HG02571 (cell line): ENCODE measurements around the gene SELENOO.

Experiments
- ATAC-seq: cut with Tn5 transposase; IDR thresholded peaks from one replicate; pipeline ENCODE4 v1.9.1; 2021; ENCODE audit warnings: mild to moderate bottlenecking, moderate library complexity; ENCODE audit not compliant: unreplicated experiment

SELENOO gene

DNA sequence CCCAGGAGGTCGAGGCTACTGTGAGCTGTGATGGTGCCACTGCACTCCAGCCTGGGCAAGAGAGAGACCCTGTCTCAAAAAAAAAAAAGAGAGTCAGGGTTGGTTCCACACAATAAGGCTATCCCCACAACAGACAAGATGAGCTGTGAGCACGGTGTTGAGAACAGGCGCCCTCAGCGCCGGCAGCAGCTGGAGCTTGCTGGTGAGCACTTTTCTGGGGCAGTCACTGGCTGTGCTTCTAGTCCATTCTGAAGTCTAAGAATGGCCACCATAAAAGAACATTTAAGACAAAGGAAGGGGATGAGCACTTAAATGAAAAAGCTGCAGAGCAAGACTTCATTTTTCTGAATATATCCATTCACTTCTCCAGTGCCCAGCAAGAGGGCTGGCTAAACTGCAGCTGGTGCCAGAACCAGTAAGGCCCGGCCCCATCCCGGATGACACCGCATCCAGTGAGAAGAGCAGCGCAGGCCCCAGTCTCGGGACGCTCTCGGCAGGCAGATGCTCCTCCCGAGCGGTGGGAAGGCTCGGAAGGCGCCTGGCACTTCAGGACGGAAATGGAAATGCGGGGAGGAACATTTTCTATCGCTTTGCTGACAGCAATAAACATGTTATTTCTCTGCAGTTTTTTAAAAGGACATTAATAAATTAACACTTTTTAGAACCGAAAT, 31.8 kb downstream of the SELENOO start:
- ATAC-seq: no peak

DNA sequence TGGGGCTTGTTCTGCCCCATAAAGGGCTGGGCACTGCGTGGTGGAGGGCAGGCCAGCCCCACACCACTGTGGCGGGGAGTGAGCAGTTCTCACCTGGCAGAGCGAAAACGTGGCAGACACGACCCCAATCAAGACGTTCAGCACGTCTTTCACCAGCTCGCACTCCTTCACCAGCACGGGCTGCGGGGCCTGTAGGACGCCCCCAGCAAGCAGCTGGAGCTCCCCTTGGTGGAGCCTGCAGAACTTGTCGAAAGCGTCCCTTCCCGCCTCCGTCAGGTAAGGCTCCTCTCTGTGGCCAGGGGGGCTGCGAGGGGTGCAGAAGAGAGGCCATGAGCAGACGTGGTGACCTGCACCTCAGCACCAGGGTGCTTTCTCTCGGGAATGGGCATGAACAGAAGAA, 32.4 kb downstream of the SELENOO start:
- ATAC-seq: no peak

DNA sequence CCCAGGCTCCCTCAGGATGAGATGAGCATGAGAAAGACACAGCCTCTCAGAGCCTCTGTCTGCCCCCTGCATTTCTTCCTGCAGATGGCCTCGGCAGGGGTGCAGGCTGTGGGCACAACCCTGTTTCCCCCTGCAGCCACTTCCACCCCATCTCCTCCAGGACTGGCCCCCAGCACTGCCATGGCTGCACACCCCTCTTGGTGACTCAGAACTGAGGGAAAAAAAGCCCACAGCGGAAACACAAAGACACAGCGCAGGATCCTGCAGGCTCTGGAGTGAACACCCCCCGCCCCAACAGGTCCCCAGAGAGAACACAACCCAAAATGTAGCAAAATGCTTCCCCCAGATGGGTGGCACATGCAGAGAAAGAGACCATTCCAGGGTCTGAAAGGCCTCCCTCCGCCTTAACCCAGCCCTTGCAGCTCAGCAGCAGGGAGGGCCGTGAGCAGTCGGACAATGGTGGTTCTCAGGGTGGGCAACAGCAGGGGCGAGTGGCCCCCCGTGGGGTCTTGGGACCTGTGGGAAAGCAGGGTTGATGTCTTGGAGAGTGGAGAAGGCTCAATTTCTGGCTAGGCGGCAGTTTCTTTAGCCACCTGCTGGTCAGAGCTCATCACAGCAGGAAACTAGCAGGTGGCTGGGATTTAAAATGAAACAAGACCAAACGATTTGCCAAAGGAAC, 36.1 kb downstream of the SELENOO start:
- no peak for ATAC-seq

DNA sequence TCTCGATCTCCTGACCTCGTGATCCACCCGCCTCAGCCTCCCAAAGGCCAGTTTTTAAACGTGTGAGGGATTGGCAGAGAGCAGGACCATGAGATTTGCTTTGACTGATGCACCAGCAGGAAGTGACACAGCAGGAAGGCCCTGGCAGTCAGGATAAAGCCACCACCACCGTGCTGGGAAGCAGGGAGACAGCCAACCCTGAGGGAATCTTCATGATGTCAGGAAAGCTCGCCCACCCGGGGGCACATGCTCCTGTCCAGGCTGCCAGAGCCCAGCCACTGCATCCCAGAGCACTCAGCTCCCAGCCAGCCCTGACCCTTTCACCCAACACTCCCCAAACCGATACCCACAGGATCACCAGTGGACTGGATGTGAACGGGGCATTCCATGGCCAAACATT, 37.9 kb downstream of the SELENOO start:
- no peak for ATAC-seq

DNA sequence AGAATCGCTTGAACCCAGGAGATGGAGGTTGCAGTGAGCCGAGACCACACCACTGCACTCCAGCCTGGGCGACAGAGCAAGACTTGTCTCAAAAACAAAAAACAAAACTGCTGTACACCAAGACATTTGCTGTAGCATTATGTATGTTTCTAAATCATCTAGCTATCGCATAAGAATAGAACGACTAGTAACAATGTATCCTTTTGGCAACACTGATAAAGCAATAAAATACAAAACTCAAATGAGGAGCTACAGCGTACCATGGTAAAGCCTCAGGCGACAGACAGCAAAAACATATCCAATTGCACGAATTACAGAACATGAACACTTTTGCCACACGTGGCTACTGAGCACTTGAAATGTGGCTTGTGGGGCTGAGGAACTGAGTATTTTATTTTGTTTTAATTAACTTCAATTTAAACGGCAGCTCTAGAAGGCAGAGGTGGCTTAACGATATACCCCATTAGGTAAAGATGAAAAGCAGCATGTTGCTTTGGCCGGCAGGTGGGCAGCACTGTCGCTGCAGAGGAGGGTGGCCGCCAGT, 41.7 kb downstream of the SELENOO start:
- ATAC-seq: no peak

DNA sequence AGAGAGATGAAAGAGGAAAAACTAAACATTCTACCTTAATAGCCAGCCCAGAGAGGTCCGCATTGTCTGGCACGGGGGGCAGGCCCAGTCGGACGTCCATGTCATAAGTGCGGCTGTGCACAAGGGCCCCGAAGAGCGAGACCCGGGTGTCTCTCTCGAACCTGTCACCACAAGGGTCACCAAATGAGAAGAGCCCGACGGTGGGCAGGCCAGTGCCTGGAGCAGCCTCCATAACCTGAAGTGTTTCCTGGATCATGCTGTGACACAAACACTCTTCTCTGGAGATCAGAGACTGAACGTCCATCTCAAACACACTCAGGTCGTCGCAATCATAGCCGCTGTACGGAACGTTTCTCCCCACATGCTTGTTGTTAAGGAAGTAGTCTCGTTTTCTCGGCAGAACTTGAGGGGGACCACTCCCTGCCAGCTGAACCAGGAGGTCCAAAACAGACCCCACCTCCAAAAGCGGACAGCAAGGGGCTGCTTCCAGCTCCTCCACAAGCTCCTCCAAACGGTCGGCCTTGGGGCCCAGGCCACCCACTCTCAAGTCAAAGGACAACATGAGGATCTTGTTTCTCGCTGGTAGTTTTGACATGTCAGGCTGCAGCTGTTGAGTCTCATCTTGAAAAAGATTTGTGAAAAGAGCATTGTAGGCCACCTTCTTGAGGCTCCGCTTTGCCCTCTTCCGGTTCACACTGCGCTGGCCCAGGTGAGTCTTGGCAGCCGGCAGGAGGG, 43.0 kb downstream of the SELENOO start:
- no peak for ATAC-seq

DNA sequence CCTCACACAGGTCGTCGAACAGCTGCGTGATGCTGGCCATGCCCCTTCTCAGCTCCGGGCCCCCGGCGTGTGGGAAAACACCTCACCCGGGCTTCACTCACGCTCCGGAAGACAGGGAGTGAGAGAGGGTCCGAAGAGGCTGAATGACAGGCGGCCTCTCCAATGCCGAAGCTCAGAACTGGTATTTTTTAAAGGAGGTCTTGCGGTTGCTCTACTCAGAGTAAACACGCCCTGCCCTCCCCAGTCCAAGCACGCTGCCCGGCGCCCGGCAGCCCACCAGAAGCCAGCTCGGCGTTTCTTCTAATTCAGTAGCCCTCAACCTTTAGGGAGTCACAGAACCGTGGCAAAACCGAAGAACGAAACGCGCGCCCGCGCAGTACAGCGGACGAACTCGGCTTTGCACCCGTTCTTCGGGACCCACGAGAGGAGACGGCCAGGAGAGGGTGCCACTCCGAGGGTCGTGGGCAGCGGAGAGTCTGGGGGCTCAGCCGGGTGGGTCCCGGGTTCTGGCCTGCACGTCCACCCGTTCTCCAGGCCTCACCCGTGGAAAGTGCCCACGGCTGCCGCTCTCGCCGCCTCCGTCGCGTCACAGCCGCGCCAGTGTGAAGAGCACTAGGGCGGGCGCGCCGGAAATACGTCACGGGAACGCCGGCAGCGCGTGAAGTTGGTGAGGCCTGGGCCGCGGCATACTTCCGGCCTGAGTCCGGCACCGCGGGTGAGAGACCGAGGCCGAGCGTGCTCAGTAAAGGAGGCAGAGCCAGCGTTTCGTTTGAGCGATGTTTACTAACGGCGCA, 43.8 kb downstream of the SELENOO start, which contains the start of gene TUBGCP6:
TUBGCP6 (minus strand) TSS at position 604 of the 794 bp plus-strand sequence; CDS start at position 40, 564 bp downstream.
- peak; percentile 67 for ATAC-seq

- peak; percentile 10 for ATAC-seq
Observed at GRCh38 chr22:50245214-50246072, 44.6 kb downstream of the SELENOO start.

GRCh38 chr22:50246242-50247175, 45.7 kb downstream of the SELENOO start:
- ATAC-seq: no peak

- no peak for ATAC-seq
Observed at GRCh38 chr22:50247748-50248147, 46.9 kb downstream of the SELENOO start.

GRCh38 chr22:50248196-50249081, 47.6 kb downstream of the SELENOO start:
- no peak for ATAC-seq

DNA sequence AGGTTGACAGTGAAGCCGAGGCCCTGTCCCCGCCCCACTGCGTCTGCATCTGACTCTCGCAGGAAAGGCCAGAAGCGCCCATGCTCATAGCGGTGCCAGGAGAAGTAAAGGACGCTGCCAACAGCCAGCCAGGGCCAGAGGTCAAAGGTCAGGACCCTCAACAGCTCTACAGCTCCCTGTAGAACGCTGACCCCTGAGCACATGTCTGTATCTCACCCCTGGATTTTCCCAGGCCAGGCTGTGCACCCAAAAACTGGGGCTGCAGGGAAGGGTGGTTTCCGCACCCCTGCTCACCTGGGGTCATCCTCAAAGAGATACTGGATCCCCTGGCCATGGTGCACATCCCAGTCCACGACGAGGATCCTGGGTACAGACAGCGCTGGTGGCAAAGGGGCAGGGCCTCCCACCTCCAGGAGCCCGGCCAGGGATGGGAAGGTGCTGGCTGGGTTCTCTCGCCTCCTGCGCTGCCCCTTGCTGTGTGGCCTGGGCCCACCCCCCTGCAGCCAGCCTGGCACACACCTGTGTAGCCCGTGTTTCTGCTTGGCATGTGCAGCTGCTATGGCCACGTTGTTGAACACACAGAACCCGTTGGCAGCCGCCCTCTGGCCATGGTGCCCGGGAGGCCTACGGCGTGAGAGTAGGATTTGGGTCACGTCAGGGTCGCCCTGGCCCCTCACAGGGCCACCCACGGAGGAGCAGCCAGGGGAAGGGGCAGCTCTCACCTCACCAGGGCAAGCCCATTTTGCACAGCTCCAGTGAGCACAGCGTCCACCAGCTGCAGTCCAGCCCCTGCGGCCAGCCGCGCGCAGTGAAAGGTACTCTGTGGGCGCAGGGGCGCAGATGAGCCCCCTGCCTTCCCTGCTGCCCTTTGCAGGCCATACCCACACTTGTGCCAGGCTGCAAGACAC, 48.8 kb downstream of the SELENOO start:
- ATAC-seq: no peak

- ATAC-seq: no peak
Observed at GRCh38 chr22:50250249-50250554, 49.4 kb downstream of the SELENOO start.

DNA sequence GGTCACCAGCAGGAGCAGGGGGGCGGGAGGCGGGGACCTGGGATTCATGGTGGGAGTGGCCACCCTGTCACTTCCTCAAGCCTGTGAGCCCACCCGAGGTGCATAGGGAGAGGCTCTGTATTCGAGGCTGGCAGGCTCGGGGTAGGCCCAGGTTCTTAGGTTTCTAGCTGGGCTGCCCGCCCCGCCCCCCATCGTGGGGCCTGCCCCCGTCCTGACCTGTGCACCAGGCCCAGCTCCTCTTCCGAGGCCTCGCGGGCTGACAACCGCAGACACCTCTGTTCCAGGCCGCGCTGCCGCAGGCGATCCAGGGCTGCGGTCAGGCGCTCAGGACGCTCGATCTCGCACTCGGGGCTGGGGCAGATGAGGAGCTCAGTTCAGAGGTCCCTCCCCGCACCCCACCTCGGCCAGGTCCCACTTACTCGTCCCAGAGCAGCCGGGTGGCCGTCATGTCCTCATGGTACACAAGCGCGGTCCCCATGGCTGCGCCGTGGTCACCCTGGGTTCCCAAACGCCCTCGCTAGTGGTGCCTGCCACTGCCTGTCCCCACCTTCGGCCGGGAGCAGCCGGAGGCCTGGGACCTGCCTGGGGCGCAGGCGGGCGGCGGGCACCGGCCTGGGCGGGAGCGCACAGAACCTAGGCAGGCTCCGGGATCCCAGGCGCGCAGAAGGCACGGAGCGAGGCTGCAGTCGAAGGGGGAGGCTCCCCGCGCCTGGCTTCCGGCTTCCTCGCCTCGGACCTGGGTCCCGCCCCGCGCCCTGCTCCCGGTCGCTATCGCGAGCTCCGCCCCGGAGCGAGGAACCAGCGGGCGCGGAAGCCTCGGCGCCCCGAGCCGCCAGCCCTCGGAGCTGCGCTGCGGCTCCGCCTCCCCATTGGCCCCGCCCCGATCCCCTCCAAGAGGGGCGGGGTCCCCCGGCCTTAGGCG, 50.0 kb downstream of the SELENOO start, which contains the start of gene HDAC10:
HDAC10 (minus strand) TSS at position 711 of the 922 bp plus-strand sequence; CDS start at position 478, 233 bp downstream.
- ATAC-seq: no peak

DNA sequence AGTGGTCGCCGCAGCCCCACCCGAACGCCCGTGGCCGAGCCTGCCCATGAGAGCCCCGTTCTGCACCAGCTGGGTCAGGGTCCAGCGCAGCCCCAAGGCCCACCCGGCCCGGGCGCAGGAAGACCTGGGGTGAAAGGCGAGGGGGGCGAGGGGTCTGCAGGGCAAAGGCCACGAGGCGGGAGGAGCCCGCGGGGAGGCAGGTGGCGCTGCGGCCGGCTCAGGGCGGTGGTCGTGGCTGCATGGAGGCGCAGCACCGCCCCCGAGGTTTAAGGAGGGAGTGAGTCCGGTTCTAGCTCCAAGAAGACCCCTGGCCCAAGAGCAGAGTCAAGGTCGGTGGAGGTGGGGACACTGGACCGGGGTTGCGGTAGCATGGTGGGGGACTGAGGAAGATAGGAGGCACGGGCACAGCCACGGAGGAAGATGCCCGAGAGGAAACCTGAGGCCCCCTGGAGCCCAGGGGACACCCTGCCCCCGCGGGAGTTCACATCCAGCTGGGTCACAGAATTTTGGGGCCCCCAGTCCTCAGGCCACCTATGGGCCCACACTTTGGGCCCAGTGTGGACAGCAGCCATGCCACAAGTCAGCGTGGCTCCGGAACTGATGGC, 50.8 kb downstream of the SELENOO start:
- ATAC-seq: no peak
